Nephron (organoid): Measurements from ENCODE around the gene PIH1D1.
"Not testable (repeated sequence)": the region's sequence is repeated elsewhere in the genome, so short reads cannot be mapped to it uniquely, and the experiment has no call there.

ENCODE experiments used
- H3K27ac Mint-ChIP-seq, 3 experiments: 2 replicates each; pipeline ENCODE4 v1.8.0; 2020; ENCODE audit warnings: mixed read lengths in 3 of 3, mild to moderate bottlenecking in 2 of 3, moderate library complexity in 1 of 3
- H3K27me3 Mint-ChIP-seq: 2 replicates; pipeline ENCODE4 v1.8.0; 2021; ENCODE audit warnings: low read depth, mild to moderate bottlenecking, moderate library complexity, mixed read lengths
- H3K36me3 Mint-ChIP-seq: 2 replicates; pipeline ENCODE4 v1.8.0; 2020; ENCODE audit warnings: low read depth, mixed read lengths
- H3K4me1 Mint-ChIP-seq: 2 replicates; pipeline ENCODE4 v1.8.0; 2020; ENCODE audit warnings: mixed read lengths
- H3K4me3 Mint-ChIP-seq, 3 experiments: 2 replicates each; pipeline ENCODE4 v1.8.0; 2020; ENCODE audit warnings: mild to moderate bottlenecking in 3 of 3, mixed read lengths in 3 of 3, moderate library complexity in 2 of 3
- H3K9me3 Mint-ChIP-seq: 2 replicates; pipeline ENCODE4 v1.8.0; 2020; ENCODE audit warnings: mixed read lengths
- TF ChIP-seq, protein P1 (sequence below), 3 experiments: fragments of 200-600 bp; sonication (generic); IDR thresholded peaks; one replicate each; pipeline ENCODE4 v1.5.0; 2021; ENCODE audit warnings: antibody characterized with exemption in 3 of 3; ENCODE audit not compliant: unreplicated experiment in 3 of 3

Gene PIH1D1

DNA sequence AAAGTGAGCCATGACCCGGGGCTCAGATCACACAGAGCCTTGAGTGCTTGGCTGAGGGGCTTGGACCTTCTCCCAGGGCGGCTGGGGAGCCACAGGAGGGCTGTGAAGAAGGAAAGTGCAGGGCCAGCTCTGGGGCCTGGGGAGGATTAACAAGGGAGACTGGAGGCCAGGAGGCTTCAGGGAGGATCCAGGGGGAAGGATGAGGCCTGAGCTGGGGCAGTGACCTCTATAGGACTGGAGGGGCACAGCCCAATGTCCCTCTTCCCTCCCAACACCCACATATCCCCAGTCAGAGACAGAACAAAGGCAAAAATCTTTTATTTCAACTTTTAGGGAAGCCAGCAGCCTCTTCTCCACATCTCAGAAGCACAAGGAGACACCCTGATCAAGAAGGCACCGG, 5.6 kb downstream of the PIH1D1 start:
- Mint-ChIP-seq H3K36me3 (peaks cover 28% of the 10 kb centered on the region), H3K27ac (peak overlapping the region in 1 of 3 experiments; percentile 28), H3K9me3 (no peaks in the 10 kb centered on the region), H3K27me3 (peaks cover 31% of the 10 kb centered on the region), H3K4me1 (peaks cover 12% of the 10 kb centered on the region), H3K4me3 (peak overlapping the region; percentile 22 to 58 (median 51))
- TF ChIP-seq, protein P1, sequence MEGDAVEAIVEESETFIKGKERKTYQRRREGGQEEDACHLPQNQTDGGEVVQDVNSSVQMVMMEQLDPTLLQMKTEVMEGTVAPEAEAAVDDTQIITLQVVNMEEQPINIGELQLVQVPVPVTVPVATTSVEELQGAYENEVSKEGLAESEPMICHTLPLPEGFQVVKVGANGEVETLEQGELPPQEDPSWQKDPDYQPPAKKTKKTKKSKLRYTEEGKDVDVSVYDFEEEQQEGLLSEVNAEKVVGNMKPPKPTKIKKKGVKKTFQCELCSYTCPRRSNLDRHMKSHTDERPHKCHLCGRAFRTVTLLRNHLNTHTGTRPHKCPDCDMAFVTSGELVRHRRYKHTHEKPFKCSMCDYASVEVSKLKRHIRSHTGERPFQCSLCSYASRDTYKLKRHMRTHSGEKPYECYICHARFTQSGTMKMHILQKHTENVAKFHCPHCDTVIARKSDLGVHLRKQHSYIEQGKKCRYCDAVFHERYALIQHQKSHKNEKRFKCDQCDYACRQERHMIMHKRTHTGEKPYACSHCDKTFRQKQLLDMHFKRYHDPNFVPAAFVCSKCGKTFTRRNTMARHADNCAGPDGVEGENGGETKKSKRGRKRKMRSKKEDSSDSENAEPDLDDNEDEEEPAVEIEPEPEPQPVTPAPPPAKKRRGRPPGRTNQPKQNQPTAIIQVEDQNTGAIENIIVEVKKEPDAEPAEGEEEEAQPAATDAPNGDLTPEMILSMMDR (IDR thresholded peaks at IDR 0.05; ENCODE audit: unreplicated experiment in 3 of 3): no peak

DNA sequence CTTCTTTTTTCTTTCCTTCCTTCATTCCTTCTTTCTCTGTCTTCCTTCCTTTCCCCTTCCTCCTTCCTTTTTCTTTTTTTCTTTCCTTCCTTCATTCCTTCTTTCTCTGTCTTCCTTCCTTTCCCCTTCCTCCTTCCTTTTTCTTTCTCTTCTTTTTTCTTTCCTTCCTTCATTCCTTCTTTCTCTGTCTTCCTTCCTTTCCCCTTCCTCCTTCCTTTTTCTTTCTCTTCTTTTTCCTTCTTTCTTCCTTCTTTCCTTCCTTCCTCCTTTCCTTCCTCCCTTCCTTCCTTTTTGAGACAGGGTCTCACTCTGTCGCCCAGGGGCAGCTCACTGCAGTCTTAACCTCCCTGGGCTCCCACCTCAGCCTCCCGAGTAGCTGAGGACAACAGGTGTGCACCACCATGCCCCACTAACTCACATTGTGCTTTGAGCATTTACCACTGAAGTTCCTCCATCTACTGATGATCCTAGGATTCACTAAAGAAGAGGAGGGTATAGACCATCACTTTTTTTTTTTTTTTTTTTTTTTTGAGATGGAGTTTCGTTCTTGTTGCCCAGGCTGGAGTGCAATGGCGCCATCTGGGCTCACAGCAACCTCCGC, 7.4 kb downstream of the PIH1D1 start:
- not testable (repeated sequence) for H3K9me3 Mint-ChIP-seq
- Mint-ChIP-seq H3K4me1 (peaks cover 17% of the 10 kb centered on the region), H3K4me3 (peak overlapping the region; percentile 79 to 82 (median 82)), H3K27ac (peak overlapping the region; percentile 44 to 88 (median 73)), H3K27me3 (peaks cover 49% of the 10 kb centered on the region), H3K36me3 (peaks cover 15% of the 10 kb centered on the region)

DNA sequence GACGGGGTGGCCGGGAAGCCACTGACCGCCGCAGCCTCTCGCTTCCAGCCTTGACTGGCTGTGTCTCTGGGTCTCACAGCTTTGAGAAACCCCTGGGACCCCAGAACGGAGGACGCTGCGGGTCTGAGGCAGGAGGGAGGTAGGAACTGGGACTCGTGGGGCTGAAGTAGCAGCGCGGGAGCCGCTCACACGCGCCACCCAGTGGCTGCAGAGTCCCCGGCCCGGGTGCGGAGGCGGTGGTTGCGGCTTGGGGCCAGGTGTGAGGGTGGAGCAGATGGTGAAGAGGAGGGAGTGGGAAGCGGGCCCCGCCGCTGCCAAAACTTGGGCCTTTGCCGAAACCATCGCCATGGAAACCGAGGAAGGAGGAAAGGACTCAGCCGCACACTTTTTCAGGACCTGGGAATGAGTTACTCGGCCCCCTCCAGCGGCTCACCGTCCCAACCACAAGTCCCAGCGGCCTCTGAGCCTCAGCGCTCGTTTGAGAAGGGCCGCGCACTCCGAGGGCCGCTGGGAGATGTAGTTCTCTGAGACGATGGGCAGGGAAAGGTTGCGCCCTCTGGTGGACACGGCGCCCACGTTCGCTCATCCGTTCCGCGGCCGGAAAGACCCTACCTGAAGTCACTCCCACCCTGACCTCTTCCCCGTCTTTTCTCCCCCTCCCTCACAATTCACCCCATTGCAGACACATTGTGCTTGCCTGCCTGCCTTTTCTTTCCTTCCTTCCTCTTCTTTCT, 8.1 kb downstream of the PIH1D1 start:
- TF ChIP-seq, protein P1 (IDR thresholded peaks at IDR 0.05; ENCODE audit: unreplicated experiment in 3 of 3): peak; percentile 89 to 98 (median 91)
- H3K4me1 Mint-ChIP-seq: peaks cover 20% of the 10 kb centered on the region
- H3K36me3 Mint-ChIP-seq: peaks cover 9% of the 10 kb centered on the region
- H3K9me3 Mint-ChIP-seq: no peaks in the 10 kb centered on the region
- peak overlapping the region; percentile 44 to 88 (median 73) for H3K27ac Mint-ChIP-seq
- peak overlapping the region; percentile 79 to 82 (median 82) for H3K4me3 Mint-ChIP-seq
- peaks cover 56% of the 10 kb centered on the region for H3K27me3 Mint-ChIP-seq

DNA sequence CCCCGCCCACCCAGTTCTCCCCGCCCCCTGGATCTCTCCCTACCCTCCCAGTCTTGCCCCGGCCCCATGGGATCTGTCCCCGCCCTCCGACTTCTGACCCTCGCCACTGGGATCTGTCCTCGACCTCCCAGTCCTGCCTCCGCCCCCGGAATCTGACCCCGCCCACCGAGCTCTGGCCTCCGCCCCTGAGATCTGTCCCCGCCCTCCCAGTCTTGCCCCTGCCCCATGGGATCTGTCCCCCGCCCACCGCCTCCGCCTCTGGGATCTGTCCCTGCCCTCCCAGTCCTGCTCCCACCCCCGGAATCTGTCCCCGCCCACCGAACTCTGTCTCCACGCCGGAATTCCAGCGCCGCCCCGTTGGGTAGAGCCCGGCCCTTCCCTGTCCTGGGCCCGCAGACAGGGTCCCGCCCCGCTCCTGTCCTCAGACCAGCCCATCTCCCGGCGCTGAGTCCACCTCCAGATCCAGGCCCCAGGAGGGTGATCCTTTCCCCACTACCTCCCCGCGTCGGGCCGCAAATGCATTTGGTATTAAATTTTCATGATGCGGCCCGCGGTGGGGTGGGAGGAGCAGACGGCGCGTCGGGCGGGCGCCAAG, 8.7 kb downstream of the PIH1D1 start:
- peaks cover 27% of the 10 kb centered on the region for H3K4me1 Mint-ChIP-seq
- H3K36me3 Mint-ChIP-seq: peaks cover 3% of the 10 kb centered on the region
- peak overlapping the region; percentile 79 to 82 (median 82) for H3K4me3 Mint-ChIP-seq
- peaks cover 62% of the 10 kb centered on the region for H3K27me3 Mint-ChIP-seq
- H3K27ac Mint-ChIP-seq: peak overlapping the region; percentile 44 to 88 (median 73)
- TF ChIP-seq, protein P1 (IDR thresholded peaks at IDR 0.05; ENCODE audit: unreplicated experiment in 3 of 3): no peak
- H3K9me3 Mint-ChIP-seq: no peaks in the 10 kb centered on the region

DNA sequence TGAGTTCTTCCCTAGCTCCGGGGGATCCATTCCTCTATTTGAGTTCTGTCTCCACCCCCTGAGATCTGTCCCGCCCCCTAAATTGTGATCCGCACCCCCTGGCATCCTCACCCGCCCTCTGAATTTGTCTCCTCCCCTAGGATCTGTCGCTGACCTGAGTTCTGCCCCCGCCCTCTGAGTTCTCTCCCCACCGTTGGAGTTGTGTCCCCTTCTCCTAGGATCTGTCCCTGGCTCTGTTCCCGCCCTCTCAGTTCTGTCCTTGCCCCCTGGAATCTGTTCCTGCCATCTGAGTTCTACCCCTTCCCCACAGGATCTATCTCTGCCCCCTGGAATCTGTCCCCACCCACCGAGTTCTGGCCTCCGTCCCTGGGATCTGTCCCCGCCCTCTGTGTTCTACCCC, 9.3 kb downstream of the PIH1D1 start:
- Mint-ChIP-seq H3K4me3 (peak overlapping the region; percentile 79 to 82 (median 82)), H3K27ac (peak overlapping the region; percentile 44 to 88 (median 73)), H3K9me3 (no peaks in the 10 kb centered on the region), H3K27me3 (peaks cover 68% of the 10 kb centered on the region), H3K36me3 (peaks cover 3% of the 10 kb centered on the region), H3K4me1 (peaks cover 27% of the 10 kb centered on the region)
- TF ChIP-seq, protein P1 (IDR thresholded peaks at IDR 0.05; ENCODE audit: unreplicated experiment in 3 of 3): no peak

DNA sequence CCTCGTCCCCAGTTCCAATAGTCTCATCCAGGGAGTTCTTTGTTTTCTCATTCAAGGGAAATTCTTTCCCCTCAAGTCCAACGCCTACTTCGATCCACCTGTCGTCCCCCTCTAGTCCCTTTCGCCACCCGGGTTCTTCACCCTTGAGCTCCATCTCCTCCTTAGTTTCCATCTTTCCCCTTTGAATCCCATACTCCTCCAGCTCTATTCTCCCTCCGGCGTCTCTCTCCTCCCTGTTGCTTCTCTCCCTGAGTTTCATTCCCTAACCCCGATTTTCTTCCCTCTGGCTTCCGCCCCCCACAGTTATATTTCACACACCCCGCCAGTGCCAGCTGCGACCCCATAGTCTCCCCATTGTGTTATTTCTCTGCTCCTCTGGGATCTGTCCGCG, 9.7 kb downstream of the PIH1D1 start:
- Mint-ChIP-seq H3K27ac (peak overlapping the region; percentile 3 to 88 (median 44)), H3K36me3 (peaks cover 3% of the 10 kb centered on the region), H3K9me3 (no peaks in the 10 kb centered on the region), H3K4me3 (peak overlapping the region; percentile 79 to 82 (median 82)), H3K4me1 (peaks cover 27% of the 10 kb centered on the region), H3K27me3 (peaks cover 72% of the 10 kb centered on the region)
- TF ChIP-seq, protein P1 (IDR thresholded peaks at IDR 0.05; ENCODE audit: unreplicated experiment in 3 of 3): no peak
